Hematopoietic multipotent progenitor cell treated with erythropoietin and hydrocortisone succinate and interleukin-3 and kit ligand, for 17 days (in vitro differentiated cells): ENCODE results near the gene FAM20C.
"Not testable (repeated sequence)": the region's sequence is repeated elsewhere in the genome, so short reads cannot be mapped to it uniquely, and the experiment has no call there.

Experiments used
- DNase-seq: peaks from one replicate; pipeline ENCODE4 v3.0.0-alpha.2; 2015; ENCODE audit warnings: low spot score

The FAM20C gene

GRCh38 chr7:192701-193480 is 520 bp downstream of the FAM20C start:
- DNase-seq, result no peak

GRCh38 chr7:193481-194251 is 1.3 kb downstream of the FAM20C start:
- no peak for DNase-seq

GRCh38 chr7:194252-195009 is 2.1 kb downstream of the FAM20C start:
- DNase-seq, result no peak

GRCh38 chr7:195010-195829 is 2.8 kb downstream of the FAM20C start:
- DNase-seq, result no peak

- DNase-seq, result no peak
Observed at GRCh38 chr7:195830-196128, 3.4 kb downstream of the FAM20C start.

GRCh38 chr7:196283-196682 is 3.9 kb downstream of the FAM20C start:
- DNase-seq, result no peak

- DNase-seq, result no peak
Observed at GRCh38 chr7:196778-197321, 4.5 kb downstream of the FAM20C start.

- DNase-seq, result no peak
Observed at GRCh38 chr7:197413-198335, 5.3 kb downstream of the FAM20C start.

- DNase-seq, result no peak
Observed at GRCh38 chr7:199483-200249, 7.3 kb downstream of the FAM20C start.

GRCh38 chr7:200290-200689 is 7.9 kb downstream of the FAM20C start:
- no peak for DNase-seq

GRCh38 chr7:200704-201103 is 8.3 kb downstream of the FAM20C start:
- no peak for DNase-seq

- DNase-seq, result no peak
Observed at GRCh38 chr7:204326-204725, 12.0 kb downstream of the FAM20C start.

GRCh38 chr7:205115-206010 is 13.0 kb downstream of the FAM20C start:
- DNase-seq, result no peak

- DNase-seq, result not testable (repeated sequence)
Observed at GRCh38 chr7:206351-206750, 14.0 kb downstream of the FAM20C start.

GRCh38 chr7:207418-208129 is 15.2 kb downstream of the FAM20C start:
- no peak for DNase-seq

GRCh38 chr7:208130-208673 is 15.8 kb downstream of the FAM20C start:
- no peak for DNase-seq

- no peak for DNase-seq
Observed at GRCh38 chr7:208816-209215, 16.4 kb downstream of the FAM20C start.

GRCh38 chr7:209416-209815 is 17.0 kb downstream of the FAM20C start:
- no peak for DNase-seq
